CD4-positive, alpha-beta T cell treated with Interferon alpha-2 for 1 hour (primary cell): ENCODE data around the gene CCL4.
A peak's percentile ranks its signal among the peaks of the same experiment; 100 is the strongest.
"Not testable (repeated sequence)": the region's sequence is repeated elsewhere in the genome, so short reads cannot be mapped to it uniquely, and the experiment has no call there.

Experiments used
- DNase-seq, 2 donors: peaks; one replicate each; pipeline ENCODE4 v3.0.0-alpha.2; 2020 to 2022

Gene CCL4

DNA sequence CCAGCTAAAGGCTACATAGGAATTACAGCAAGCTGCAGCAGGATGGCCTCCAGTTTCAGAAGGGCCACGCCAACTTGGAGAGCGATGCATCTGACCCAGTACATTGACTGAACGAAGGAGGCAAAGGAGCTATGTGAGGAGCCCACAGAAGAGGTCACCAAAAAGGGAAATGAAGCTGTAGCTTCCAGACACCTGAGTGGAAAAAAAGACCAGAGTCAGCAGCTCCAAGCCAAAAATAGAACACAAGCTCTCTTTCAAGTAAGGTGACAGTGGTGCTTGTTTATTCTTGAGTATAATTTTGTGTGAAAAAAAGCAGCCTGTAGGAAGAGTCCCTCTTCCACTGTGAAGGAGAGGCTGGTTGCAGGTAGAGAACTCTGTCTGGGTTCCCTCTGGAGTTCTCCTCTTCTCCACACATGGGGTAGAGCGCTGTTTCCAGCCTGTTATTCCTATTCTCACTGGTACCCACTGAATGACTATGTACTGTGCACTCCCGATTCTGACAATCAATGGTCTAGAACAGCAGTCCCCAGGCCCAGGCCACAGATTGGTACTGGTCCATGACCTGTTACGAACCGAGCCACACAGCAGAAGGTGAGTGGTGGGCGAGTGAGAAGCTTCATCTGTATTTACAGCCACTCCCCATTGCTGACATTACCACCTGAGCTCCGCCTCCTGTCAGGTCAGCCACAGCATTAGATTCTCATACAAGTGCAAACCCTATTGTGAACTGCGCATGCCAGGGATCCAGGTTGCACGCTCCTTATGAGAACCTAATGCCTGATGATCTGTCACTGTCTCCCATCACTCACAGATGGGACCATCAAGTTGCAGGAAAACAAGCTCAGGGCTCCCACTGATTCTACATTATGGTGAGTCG lies 15.1 kb downstream of the CCL4 start:
- no peak for DNase-seq

- no peak for DNase-seq
Observed at GRCh38 chr17:36120221-36120620, 16.6 kb downstream of the CCL4 start.

- not testable (repeated sequence) for DNase-seq
Observed at GRCh38 chr17:36121099-36121498, 17.5 kb downstream of the CCL4 start.

GRCh38 chr17:36123431-36123830 lies 19.8 kb downstream of the CCL4 start:
- DNase-seq, result no peak

DNA sequence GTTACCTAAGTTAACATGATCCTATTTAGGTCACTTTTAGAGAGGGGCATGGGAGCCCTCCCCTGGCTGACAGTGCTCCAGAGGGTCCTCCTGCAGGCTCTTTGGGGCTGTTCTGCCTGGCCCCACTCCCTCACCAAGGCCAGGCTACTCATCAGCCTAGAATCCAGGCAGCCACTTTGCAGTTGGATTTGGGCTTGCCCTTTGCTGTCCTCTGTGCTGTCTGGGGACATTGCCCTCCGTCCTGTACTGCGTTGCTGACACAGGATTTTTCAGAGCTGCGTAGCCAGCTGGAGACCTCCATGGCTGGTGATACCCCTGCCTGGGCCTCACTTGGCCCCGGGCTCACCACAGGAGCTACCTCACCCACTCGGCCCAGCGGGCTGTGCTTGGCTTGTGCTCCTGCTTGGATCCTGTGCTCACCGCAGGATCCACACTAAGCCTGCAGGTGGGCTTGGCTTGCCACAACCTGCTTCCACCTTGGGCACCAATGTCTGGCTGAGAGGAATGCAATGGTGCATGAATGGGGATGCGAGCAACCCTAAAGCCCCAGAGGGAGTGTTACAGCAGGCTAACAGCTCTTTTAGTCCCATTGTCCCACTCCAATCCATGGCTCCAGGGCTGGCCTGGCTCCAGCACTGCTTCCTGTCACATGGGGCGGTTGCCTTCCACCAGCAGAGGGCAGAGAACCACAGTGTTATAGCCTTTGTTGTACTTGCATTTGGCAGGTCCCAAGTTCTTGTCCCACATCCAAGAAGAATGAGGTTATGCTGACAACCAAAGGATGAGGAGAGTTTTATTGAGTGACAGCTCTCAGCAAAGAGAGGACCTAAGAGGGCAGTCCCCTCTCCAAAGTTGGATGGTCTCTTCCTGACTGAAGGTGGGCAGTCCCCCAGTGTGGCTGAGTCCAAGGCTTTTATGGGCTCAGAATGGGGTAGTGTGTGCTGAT lies 21.5 kb downstream of the CCL4 start:
- no peak for DNase-seq

DNA sequence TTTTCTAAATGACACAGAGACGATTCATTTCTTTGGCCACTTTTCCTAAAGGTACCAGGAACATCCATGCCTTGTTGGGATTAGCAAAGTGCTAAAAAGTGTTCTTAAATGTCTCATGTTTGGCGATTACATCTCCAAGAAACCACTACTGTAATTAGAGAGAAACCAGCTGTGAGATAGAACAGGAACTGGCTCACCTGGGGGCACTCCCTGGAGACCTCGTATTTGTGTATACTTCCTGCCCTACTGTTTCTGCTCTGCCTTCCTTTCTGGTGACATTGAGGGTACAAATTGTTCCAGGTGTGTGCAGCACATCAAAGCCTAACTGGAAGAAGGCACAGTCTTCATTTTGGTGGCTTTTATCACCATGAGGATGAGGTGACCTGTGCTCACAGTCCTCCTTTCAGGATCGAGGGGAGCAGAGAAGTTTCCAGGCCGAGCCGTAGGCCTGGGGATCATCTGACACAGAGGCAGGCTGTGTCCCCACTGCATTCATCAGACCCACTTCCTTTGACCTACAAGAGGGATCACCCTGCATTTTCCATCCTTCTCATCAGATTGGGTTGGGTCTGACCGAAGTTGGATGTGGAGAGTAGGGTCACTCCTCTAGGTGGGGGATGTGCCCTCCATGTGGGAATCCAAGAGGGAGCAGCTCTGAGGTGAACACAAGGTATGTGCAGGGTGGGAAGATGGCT lies 23.7 kb downstream of the CCL4 start:
- DNase-seq, result peak in 1 of 2 donors; percentile 50

DNA sequence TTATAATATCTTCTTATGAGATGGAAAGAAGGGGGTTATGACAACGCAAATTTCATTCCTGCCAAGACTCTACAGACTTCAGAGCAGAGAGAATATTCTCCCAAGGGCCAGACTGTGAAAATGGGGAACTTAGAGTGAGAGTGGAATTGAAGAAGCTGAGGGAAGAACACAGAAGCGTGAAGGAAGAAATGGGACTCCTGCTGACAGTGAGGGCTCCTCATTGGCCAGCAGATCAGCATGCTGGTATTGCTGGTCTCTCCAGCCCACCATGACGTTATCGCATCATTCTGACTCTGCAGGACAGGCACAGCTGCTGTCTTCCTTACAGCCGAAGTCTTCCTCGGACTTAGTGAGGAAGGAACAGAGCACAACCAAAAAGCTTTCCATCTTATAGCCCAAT lies 24.3 kb downstream of the CCL4 start:
- no peak for DNase-seq

GRCh38 chr17:36128411-36128978 lies 24.9 kb downstream of the CCL4 start:
- no peak for DNase-seq

DNA sequence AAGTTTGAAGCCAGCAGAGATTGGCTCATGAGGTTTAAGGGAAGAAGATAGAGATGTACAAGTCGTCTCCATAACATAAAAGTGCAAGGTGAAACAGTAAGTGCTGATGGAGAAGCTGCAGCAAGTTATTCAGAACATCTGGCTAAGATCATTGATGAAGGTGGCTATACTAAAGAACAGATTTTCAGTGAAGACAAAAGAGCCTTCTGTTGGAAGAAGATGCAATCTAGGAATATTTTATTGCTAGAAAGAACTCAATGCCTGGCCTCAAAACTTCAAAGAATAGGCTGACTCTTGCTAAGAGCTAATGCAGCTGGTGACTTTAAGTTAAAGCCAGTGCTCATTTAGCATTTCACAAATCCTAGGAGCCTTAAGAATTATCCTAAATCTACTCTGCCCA lies 26.0 kb downstream of the CCL4 start:
- DNase-seq, result no peak

GRCh38 chr17:36130346-36130745 lies 26.7 kb downstream of the CCL4 start:
- no peak for DNase-seq

GRCh38 chr17:36131421-36131820 lies 27.8 kb downstream of the CCL4 start:
- no peak for DNase-seq

- no peak for DNase-seq
Observed at GRCh38 chr17:36131931-36132330, 28.3 kb downstream of the CCL4 start.

GRCh38 chr17:36132421-36132831 lies 28.8 kb downstream of the CCL4 start:
- no peak for DNase-seq

- no peak for DNase-seq
Observed at GRCh38 chr17:36133602-36134236, 30.1 kb downstream of the CCL4 start.

DNA sequence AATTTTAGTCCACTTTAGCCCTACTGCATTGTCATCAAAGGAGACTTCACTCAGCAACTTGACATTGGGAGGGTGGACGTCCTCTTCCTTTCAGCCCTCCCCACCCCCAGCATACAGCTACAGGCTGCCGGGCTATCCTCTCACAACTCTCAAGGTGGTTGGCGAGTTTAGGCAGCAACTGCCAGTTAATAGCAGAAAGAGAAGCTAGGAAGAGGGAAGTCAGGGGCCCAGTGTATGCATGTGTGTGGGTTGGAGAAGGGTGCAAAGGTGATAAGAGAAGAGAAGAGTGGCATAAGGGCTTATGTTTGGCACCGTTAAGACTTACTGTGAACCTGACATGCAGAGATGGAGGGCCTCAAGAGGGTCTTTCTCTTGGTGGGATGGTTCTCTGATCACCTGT lies 31.8 kb downstream of the CCL4 start:
- no peak for DNase-seq

DNA sequence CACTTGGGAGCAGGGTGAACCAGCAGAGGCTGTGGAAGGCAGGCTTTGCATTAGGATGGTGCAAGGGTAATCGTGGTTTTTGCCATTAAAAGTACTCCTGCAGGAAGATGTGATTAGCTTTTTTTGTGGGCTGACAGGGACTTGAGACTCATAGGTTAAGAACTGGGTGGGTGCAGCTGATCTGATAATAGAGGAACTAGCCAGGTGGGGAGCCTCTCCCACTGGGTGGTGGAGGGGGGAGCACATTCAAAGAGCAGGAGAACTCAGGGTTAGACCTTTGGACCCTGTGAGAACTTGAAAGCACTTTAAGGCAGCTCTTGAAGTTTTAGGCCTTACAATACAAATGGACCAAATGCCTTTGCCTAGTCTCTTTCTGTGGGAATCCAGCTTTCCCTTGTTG lies 32.4 kb downstream of the CCL4 start:
- DNase-seq, result no peak

GRCh38 chr17:36136439-36136838 lies 32.8 kb downstream of the CCL4 start:
- DNase-seq, result no peak

- no peak for DNase-seq
Observed at GRCh38 chr17:36142235-36142634, 38.6 kb downstream of the CCL4 start.

DNA sequence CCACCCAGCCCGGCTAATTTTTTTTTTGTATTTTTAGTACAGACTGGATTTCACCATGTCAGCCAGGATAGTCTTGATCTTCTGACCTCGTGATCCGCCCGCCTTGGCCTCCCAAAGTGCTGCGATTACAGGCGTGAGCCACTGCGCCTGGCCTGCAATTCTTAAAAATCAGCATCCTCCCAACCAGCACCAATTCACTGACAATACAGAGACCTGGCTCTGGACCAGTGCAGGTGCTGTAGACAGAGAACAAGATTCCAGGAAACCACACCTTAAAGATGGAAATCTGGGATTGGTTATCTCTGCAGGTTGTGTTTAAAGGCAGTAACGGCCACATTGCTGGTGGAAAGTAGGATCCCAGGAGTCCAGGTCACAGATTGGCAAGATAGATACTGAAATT lies 39.2 kb downstream of the CCL4 start:
- DNase-seq, result no peak

DNA sequence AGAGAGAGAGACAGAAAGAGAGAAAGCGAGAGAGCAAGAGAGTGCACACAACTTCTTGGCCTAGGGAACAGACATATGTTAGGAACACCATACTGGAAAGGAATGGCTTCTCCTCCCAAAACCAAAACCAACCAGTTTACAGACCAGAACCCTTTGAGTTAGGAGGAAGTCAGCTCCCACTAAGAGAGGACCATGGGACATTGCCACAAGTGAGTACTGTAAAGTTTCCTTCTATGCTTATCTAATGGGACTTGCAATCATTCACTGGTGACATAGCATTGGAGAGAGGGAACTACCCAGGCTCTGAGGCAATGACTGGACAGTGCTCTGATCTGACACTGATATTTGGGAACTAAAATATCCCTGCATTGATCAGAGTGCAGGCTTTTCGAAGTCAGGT lies 40.4 kb downstream of the CCL4 start:
- DNase-seq, result no peak

GRCh38 chr17:36144981-36145729 lies 41.5 kb downstream of the CCL4 start:
- no peak for DNase-seq

DNA sequence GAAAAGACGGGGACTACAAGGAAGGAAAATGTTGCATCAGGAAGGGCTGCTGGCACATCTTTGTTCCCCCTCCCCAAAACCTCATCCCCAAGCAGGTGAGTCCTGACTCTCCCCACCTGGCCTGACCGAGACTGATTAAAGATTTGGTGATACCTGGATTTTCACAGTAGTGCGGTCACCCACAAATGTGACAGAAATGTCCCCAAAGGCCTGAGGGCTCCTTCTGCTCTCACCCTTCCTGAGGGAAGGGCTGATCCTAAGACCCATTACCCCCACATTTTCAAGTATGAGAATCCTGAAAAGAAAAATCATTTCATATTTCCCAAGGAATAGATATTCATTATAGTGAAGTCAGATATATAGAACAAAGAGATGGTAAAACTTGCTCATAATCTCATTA lies 44.0 kb downstream of the CCL4 start:
- DNase-seq, result no peak
